ENCODE data around the gene KCNH2. TPM values are rescaled to one million over a fixed set of nuclear protein-coding genes. Genes with fewer than 3 reads are reported as not detected.

The KCNH2 gene
- total and polyA plus RNA-seq, 11 donors, result 58.1 to 185 (median 104) TPM

DNA sequence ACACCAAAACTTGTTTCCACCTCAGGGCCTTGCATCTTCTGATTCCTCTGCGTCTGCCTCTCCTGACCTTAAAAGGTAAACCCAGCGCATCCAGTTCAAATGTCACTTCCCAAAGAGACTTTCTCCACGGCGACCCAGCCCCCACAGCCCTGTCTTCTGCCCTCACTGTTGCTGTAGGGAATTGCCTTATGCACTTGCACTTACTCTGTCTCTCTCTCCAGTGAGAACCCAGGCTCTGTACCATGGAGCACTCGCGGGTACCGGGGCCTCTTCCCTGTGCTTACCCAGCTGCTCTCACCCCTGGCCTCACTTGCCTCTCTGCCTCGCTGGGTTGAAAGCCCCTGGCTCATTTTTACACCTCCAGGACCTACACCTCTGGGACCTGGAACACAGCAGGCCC, 77.4 kb downstream of the KCNH2 start:
- peaks cover 0 to 40% (median 8%) of the 10 kb centered on the region in 12 donors for H3K4me1 ChIP-seq
- H3K27ac ChIP-seq, result no peak overlapping the region
- DNase-seq, result no peak
- TF ChIP-seq POLR2A (IDR thresholded peaks at IDR 0.05), result no peak
- TF ChIP-seq, protein P1, sequence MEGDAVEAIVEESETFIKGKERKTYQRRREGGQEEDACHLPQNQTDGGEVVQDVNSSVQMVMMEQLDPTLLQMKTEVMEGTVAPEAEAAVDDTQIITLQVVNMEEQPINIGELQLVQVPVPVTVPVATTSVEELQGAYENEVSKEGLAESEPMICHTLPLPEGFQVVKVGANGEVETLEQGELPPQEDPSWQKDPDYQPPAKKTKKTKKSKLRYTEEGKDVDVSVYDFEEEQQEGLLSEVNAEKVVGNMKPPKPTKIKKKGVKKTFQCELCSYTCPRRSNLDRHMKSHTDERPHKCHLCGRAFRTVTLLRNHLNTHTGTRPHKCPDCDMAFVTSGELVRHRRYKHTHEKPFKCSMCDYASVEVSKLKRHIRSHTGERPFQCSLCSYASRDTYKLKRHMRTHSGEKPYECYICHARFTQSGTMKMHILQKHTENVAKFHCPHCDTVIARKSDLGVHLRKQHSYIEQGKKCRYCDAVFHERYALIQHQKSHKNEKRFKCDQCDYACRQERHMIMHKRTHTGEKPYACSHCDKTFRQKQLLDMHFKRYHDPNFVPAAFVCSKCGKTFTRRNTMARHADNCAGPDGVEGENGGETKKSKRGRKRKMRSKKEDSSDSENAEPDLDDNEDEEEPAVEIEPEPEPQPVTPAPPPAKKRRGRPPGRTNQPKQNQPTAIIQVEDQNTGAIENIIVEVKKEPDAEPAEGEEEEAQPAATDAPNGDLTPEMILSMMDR (IDR thresholded peaks at IDR 0.05), result no peak
- peaks cover 0 to 50% (median 4%) of the 10 kb centered on the region in 9 donors for H3K27me3 ChIP-seq
- intact Hi-C loops (cut with DNase I), result loop anchor here in 4 of 10 donors (5.0 to 10.0 kb wide), 2 partner anchors 54 to 57 kb away; no protein-coding TSS in a partner anchor
- H3K9me3 ChIP-seq, result no peaks in the 10 kb centered on the region
- H3K36me3 ChIP-seq, result no peaks in the 10 kb centered on the region
- no peak overlapping the region for H3K4me3 ChIP-seq
- no peak for ATAC-seq
- 83 to 86% (median 85%) methylated on average over 8 of the region's 8 CpGs for WGBS, 4 donors

DNA sequence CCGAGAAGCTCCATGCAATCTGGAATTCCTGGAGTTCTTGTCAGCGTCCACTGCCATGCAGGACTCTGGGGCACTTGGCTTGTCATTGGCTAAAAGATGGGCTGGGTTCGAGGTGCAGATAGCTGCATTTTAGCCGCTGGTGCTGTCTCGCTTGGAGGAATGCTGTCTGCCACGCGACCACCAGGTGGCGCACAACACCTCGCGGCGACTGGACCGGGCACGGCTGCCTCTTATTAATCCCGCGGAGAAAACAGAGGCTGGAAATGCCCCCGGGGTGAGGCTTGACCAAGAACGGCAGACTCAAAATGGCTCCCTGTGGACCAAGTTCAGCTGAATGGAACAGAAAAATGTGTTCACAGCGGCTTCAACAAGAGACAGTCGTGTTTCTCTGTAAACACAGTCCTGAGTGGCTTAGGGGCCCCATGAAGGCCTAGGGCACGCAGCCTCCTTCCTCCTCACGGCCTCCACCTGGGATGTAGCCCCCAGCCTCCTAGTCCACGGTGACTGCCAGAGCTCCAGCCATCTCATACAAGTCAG, 79.6 kb downstream of the KCNH2 start:
- Histone ChIP-seq H3K36me3 (no peaks in the 10 kb centered on the region), H3K4me1 (peaks cover 0 to 33% (median 4%) of the 10 kb centered on the region in 12 donors), H3K9me3 (peaks cover 0 to 8% (median under 1%) of the 10 kb centered on the region in 12 donors), H3K4me3 (no peak overlapping the region), H3K27me3 (peaks cover 0 to 38% (median 4%) of the 10 kb centered on the region in 9 donors), H3K27ac (no peak overlapping the region)
- DNase-seq, result peak; percentile 67 to 90 (median 80)
- intact Hi-C loops (cut with DNase I), result loop anchor here (1.0 to 10.0 kb wide), 8 partner anchors 62 to 276 kb away; no protein-coding TSS in a partner anchor
- 0 to 13% (median 12%) methylated on average over 3 to 22 of the region's 22 CpGs for WGBS, 4 donors
- no peak for TF ChIP-seq POLR2A (IDR thresholded peaks at IDR 0.05)
- TF ChIP-seq, protein P1 (IDR thresholded peaks at IDR 0.05), result peak; percentile 85 to 96 (median 92)
- peak in 3 of 4 donors; percentile 64 to 80 (median 74) for ATAC-seq

GRCh38 chr7:150897502-150898474, 80.3 kb downstream of the KCNH2 start:
- peaks cover 0 to 27% (median 3%) of the 10 kb centered on the region in 12 donors for H3K4me1 ChIP-seq
- 61 to 70% (median 63%) methylated on average over 22 of the region's 22 CpGs for WGBS, 4 donors
- no peak overlapping the region for H3K27ac ChIP-seq
- no peak overlapping the region for H3K4me3 ChIP-seq
- DNase-seq, result no peak
- H3K9me3 ChIP-seq, result peaks cover 0 to 14% (median 3%) of the 10 kb centered on the region in 12 donors
- ATAC-seq, result no peak
- TF ChIP-seq POLR2A (IDR thresholded peaks at IDR 0.05), result no peak
- TF ChIP-seq, protein P1 (IDR thresholded peaks at IDR 0.05), result no peak
- H3K36me3 ChIP-seq, result no peaks in the 10 kb centered on the region
- peaks cover 0 to 38% (median 4%) of the 10 kb centered on the region in 9 donors for H3K27me3 ChIP-seq
- intact Hi-C loops (cut with DNase I), result loop anchor here in 9 of 10 donors (1.0 to 10.0 kb wide), 8 partner anchors 63 to 277 kb away; no protein-coding TSS in a partner anchor
